Activated naive CD4-positive, alpha-beta T cell treated with anti-CD3 and anti-CD28 coated beads, Interleukin-2, amount 10 ng/mL, durations not matched to agents 7 days and 5 days (primary cell): ENCODE data around the gene GLTPD2.
A peak's percentile ranks its signal among the peaks of the same experiment; 100 is the strongest.

Experiments used
- CTCF ChIA-PET: fragments of 350-600 bp; sonication (Branson Sonifier 250); formaldehyde crosslinking; loops from one replicate; lab custom pipeline; 2021; ENCODE audit warnings: antibody characterized with exemption; lab: Charles Lee
- DNase-seq: peaks from one replicate; pipeline ENCODE4 v3.0.0-alpha.2; 2020
- H3K27ac Mint-ChIP-seq: one replicate; pipeline ENCODE4 v1.8.0; 2021; ENCODE audit warnings: mild to moderate bottlenecking, moderate library complexity, mixed read lengths
- H3K27me3 Mint-ChIP-seq: one replicate; pipeline ENCODE4 v1.8.0; 2021; ENCODE audit warnings: mild to moderate bottlenecking, mixed read lengths
- H3K36me3 Mint-ChIP-seq: one replicate; pipeline ENCODE4 v1.8.0; 2021; ENCODE audit warnings: mixed read lengths
- H3K4me1 Mint-ChIP-seq: one replicate; pipeline ENCODE4 v1.8.0; 2021; ENCODE audit warnings: mixed read lengths
- H3K4me3 Mint-ChIP-seq: one replicate; pipeline ENCODE4 v1.8.0; 2021; ENCODE audit warnings: mild to moderate bottlenecking, moderate library complexity, mixed read lengths
- H3K9me3 Mint-ChIP-seq: one replicate; pipeline ENCODE4 v1.8.0; 2021; ENCODE audit warnings: mixed read lengths

The GLTPD2 gene

GRCh38 chr17:4788807-4789700, at the start of gene GLTPD2:
GLTPD2 (plus strand) TSS chr17:4788964; CDS start chr17:4789012, 48 bp downstream.
- Mint-ChIP-seq H3K9me3 (no peaks in the 10 kb centered on the region), H3K4me1 (peaks cover 43% of the 10 kb centered on the region), H3K27ac (peak within 1 kb of the TSS; percentile 56), H3K36me3 (no peaks in the 10 kb centered on the region), H3K4me3 (peak within 1 kb of the TSS; percentile 66), H3K27me3 (peaks cover 72% of the 10 kb centered on the region)
- DNase-seq, result no peak
- CTCF ChIA-PET, result interaction anchor here (0.6 to 3.9 kb wide), 18 partner anchors 9 to 222 kb away, joined by 3 to 28 read pairs (median 7); partner anchors contain the start of genes ARRB2, C17orf107, CHRNE and MED11

DNA sequence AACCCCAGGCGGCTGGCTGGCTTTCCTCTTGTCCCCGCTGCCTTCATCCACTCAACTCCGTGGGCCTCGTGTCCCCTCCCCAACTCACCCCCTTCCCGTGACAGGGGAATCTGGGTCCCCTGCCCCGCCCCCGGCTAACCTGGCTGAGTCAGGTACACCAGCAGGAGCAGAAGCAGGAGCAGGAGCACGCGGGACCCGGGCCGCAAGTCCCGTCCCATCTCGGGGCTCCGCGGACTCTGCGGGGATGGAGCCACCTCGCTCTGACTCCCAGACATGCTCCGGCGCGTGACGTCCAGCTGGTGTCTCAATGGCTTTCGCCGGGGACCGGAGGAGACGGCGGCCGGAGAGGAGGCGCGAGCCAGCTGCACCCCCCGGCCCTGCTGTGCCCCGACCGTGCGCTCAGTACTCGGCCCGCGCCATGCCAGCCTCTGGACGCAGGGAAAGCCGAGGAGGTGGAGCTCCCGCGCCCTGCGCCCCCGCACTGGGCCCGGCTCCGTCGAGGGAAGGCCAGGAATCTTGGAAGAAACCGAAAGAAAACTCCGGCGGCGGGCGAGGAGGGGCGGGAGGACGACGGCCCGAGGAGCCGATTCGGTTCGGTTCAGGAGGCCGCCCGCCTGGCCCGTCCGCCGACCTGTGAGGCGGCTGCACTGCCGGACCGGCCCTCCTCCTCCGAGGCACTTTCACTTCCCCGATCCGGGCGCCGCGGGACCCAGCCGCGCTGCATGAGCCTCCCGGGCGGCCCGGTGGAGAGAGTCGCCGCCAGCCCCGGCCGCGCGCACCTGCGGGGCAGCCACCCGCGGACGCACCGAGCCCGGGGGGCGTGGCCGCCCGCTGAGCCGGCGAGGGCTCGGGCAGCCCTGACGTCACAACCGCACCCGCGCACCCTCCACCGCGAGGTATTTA, 49.4 kb upstream of the GLTPD2 start, which contains the start of the genes CXCL16 and ZMYND15:
TSS of gene CXCL16 (minus strand) at position 807 of the 903 bp plus-strand sequence. CDS start at position 218, 589 bp downstream.
TSS of gene ZMYND15 (plus strand) at position 712 of the 903 bp plus-strand sequence. CDS start 716 bp downstream, outside the sequence.
- CTCF ChIA-PET, result no interaction called here
- H3K27ac Mint-ChIP-seq, result peak within 1 kb of the TSS; percentile 13
- peak within 1 kb of the TSS; percentile 76 for H3K4me3 Mint-ChIP-seq
- H3K9me3 Mint-ChIP-seq, result no peaks in the 10 kb centered on the region
- peak; percentile 71 for DNase-seq
- peaks cover 2% of the 10 kb centered on the region for H3K36me3 Mint-ChIP-seq
- peaks cover 23% of the 10 kb centered on the region for H3K4me1 Mint-ChIP-seq
- peaks cover 90% of the 10 kb centered on the region for H3K27me3 Mint-ChIP-seq

DNA sequence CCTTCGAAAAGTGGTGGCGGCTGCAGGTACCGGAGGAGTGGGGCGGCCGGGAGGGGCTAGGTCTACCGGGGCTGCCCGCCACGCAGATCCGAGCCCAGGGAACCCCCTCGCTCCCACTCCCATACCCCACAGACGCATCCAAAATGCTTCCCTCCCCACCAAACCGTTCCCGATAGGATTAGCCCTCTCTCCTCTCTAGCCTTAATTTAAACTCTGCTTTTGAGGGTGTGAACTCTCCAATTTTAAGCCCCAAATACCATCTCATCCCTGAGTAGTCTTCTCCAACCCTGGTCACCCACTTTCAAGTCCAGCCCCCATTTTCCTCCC, 48.8 kb upstream of the GLTPD2 start:
- peaks cover 19% of the 10 kb centered on the region for H3K4me1 Mint-ChIP-seq
- H3K9me3 Mint-ChIP-seq, result no peaks in the 10 kb centered on the region
- no peak overlapping the region for H3K27ac Mint-ChIP-seq
- CTCF ChIA-PET, result no interaction called here
- peak overlapping the region; percentile 69 for H3K4me3 Mint-ChIP-seq
- DNase-seq, result no peak
- H3K36me3 Mint-ChIP-seq, result peaks cover 2% of the 10 kb centered on the region
- peaks cover 93% of the 10 kb centered on the region for H3K27me3 Mint-ChIP-seq

GRCh38 chr17:4740584-4740983, 48.2 kb upstream of the GLTPD2 start:
- CTCF ChIA-PET, result no interaction called here
- Mint-ChIP-seq H3K27me3 (peaks cover 95% of the 10 kb centered on the region), H3K36me3 (no peaks in the 10 kb centered on the region), H3K4me1 (peaks cover 19% of the 10 kb centered on the region), H3K4me3 (peak overlapping the region; percentile 69), H3K9me3 (no peaks in the 10 kb centered on the region), H3K27ac (no peak overlapping the region)
- DNase-seq, result no peak

DNA sequence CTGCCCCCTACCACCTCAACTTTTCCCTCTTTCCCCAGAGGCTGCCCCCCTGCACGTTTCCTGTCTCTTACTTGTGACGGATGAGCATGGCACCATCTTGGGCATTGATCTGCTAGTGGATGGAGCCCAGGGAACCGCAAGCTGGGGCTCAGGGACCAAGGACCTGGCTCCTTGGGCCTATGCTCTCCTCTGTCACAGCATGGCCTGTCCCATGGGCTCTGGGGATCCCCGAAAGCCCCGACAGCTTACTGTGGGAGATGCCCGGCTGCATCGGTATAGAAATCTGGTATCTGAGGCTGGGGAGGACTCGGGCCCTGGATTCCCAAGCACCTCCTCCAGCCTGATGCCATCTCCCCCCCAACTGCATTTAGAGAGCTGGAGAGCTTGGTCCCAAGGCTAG, 47.2 kb upstream of the GLTPD2 start:
- Mint-ChIP-seq H3K4me1 (peaks cover 20% of the 10 kb centered on the region), H3K4me3 (peak overlapping the region; percentile 8), H3K27me3 (peaks cover 91% of the 10 kb centered on the region), H3K36me3 (no peaks in the 10 kb centered on the region), H3K27ac (no peak overlapping the region), H3K9me3 (no peaks in the 10 kb centered on the region)
- CTCF ChIA-PET, result no interaction called here
- DNase-seq, result no peak

- H3K9me3 Mint-ChIP-seq, result no peaks in the 10 kb centered on the region
- H3K4me3 Mint-ChIP-seq, result peak overlapping the region; percentile 9
- CTCF ChIA-PET, result no interaction called here
- H3K27me3 Mint-ChIP-seq, result peaks cover 90% of the 10 kb centered on the region
- H3K36me3 Mint-ChIP-seq, result no peaks in the 10 kb centered on the region
- no peak for DNase-seq
- H3K4me1 Mint-ChIP-seq, result peaks cover 23% of the 10 kb centered on the region
- H3K27ac Mint-ChIP-seq, result peak overlapping the region; percentile 43
Observed at GRCh38 chr17:4742133-4742532, 46.6 kb upstream of the GLTPD2 start.

GRCh38 chr17:4742629-4743028, 46.1 kb upstream of the GLTPD2 start:
- no peaks in the 10 kb centered on the region for H3K9me3 Mint-ChIP-seq
- CTCF ChIA-PET, result no interaction called here
- peaks cover 85% of the 10 kb centered on the region for H3K27me3 Mint-ChIP-seq
- H3K4me1 Mint-ChIP-seq, result peaks cover 27% of the 10 kb centered on the region
- no peak for DNase-seq
- H3K36me3 Mint-ChIP-seq, result no peaks in the 10 kb centered on the region
- H3K27ac Mint-ChIP-seq, result no peak overlapping the region
- no peak overlapping the region for H3K4me3 Mint-ChIP-seq

DNA sequence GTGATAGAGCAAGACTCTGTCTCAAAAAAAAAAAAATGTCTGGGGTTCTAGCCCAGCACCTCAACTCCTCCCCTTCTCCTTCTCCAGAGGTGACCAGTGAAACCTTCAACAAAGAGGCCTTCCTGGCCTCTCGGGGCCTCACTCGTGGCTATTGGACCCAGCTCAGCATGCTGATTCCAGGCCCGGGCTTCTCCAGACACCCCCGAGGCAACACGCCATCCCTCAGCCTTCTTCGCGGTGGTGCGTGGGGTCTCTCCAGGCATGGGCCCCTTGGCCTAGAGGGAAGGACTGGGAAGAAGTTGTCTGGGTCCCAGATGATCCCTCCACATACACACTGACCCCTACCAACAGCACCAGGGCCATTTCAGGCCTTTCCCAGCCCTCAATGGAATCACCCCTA, 45.5 kb upstream of the GLTPD2 start:
- Mint-ChIP-seq H3K4me3 (no peak overlapping the region), H3K4me1 (peaks cover 30% of the 10 kb centered on the region), H3K27ac (no peak overlapping the region), H3K9me3 (no peaks in the 10 kb centered on the region), H3K36me3 (no peaks in the 10 kb centered on the region), H3K27me3 (peaks cover 84% of the 10 kb centered on the region)
- no peak for DNase-seq
- CTCF ChIA-PET, result interaction anchor here (1.2 kb wide), 1 partner anchor 176 kb away, joined by 3 read pairs; no protein-coding TSS in a partner anchor

DNA sequence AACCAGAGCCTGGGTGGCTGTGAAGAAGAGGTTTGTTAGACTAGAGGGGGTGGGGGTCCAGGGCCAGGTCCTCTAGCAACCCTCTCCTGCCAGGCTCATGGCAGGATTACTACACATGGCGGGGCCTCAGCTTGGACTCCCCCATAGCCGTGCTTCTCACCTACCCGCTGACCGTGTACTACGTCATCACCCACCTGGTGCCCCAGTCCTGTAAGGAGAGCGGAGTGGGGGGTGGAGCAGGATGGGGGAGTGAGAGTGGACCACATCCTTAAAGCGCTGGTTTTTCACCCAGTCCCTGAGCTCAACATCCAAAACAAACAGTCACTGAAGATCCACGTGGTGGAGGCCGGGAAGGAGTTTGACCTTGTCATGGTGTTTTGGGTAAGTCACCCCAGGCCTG, 44.9 kb upstream of the GLTPD2 start:
- H3K4me1 Mint-ChIP-seq, result peaks cover 30% of the 10 kb centered on the region
- no peak overlapping the region for H3K4me3 Mint-ChIP-seq
- no peaks in the 10 kb centered on the region for H3K36me3 Mint-ChIP-seq
- peaks cover 82% of the 10 kb centered on the region for H3K27me3 Mint-ChIP-seq
- no peaks in the 10 kb centered on the region for H3K9me3 Mint-ChIP-seq
- no peak for DNase-seq
- CTCF ChIA-PET, result interaction anchor here (1.2 kb wide), 1 partner anchor 177 kb away, joined by 3 read pairs; no protein-coding TSS in a partner anchor
- no peak overlapping the region for H3K27ac Mint-ChIP-seq

- CTCF ChIA-PET, result no interaction called here
Observed at GRCh38 chr17:4744999-4745969, 43.5 kb upstream of the GLTPD2 start.

DNA sequence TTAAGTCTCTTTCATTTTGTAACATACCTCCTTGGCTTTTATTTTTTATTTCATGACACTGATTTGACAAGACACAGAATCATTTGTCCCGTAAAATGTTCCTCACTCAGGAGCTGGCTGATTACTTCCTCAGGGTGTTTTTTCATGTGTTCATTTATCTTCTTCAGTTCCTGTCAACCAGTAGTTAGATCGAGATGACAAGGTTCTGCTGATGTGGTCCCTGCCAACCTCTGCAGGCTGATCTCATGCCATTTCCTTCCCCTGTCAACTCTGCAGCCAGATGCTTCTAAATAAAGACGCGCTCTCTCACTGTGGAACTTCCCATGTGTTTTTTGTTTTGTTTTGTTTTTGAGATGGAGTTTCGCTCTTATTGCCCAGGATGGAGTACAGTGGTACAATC, 40.9 kb upstream of the GLTPD2 start:
- peak overlapping the region; percentile 43 for H3K4me3 Mint-ChIP-seq
- H3K9me3 Mint-ChIP-seq, result no peaks in the 10 kb centered on the region
- DNase-seq, result peak; percentile 61
- CTCF ChIA-PET, result no interaction called here
- peaks cover 76% of the 10 kb centered on the region for H3K27me3 Mint-ChIP-seq
- H3K27ac Mint-ChIP-seq, result peak overlapping the region; percentile 79
- H3K4me1 Mint-ChIP-seq, result peaks cover 23% of the 10 kb centered on the region
- H3K36me3 Mint-ChIP-seq, result no peaks in the 10 kb centered on the region

More at GRCh38 chr17:4744999-4745969, 43.5 kb upstream of the GLTPD2 start:
- Mint-ChIP-seq H3K36me3 (no peaks in the 10 kb centered on the region), H3K27me3 (peaks cover 76% of the 10 kb centered on the region), H3K9me3 (no peaks in the 10 kb centered on the region), H3K27ac (peak overlapping the region; percentile 16), H3K4me3 (no peak overlapping the region), H3K4me1 (peaks cover 25% of the 10 kb centered on the region)
- DNase-seq, result no peak

GRCh38 chr17:4748686-4749085, 40.1 kb upstream of the GLTPD2 start:
- Mint-ChIP-seq H3K27me3 (peaks cover 74% of the 10 kb centered on the region), H3K4me3 (no peak overlapping the region), H3K27ac (no peak overlapping the region), H3K36me3 (no peaks in the 10 kb centered on the region), H3K4me1 (peaks cover 23% of the 10 kb centered on the region), H3K9me3 (no peaks in the 10 kb centered on the region)
- CTCF ChIA-PET, result interaction anchor here (0.9 kb wide), 1 partner anchor 41 kb away, joined by 4 read pairs; no protein-coding TSS in a partner anchor
- DNase-seq, result no peak

DNA sequence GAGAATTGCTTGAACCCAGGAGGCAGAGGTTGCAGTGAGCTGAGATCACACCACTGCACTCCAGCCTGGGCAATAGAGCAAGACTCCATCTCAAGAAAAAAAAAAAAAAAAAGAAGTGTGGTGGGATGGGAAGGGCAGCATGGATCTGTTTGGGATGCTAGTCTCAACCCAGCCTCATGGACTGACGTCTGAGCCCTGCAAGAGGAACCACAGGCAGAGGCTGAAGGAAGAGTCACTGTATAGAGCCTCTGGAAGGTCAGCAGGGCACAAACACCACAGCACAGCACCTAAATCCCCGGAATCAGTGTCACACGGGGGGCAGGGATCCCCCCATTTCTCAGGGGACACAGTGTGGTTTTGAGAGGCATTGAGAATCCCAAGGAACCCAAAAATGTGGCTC, 38.2 kb upstream of the GLTPD2 start:
- no peak overlapping the region for H3K4me3 Mint-ChIP-seq
- H3K9me3 Mint-ChIP-seq, result no peaks in the 10 kb centered on the region
- no peak for DNase-seq
- no peaks in the 10 kb centered on the region for H3K36me3 Mint-ChIP-seq
- H3K27ac Mint-ChIP-seq, result no peak overlapping the region
- peaks cover 23% of the 10 kb centered on the region for H3K4me1 Mint-ChIP-seq
- peaks cover 72% of the 10 kb centered on the region for H3K27me3 Mint-ChIP-seq
- CTCF ChIA-PET, result no interaction called here
